ENCODE data around the gene NKAIN2. TPM values are rescaled to one million over a fixed set of nuclear protein-coding genes. Genes with fewer than 3 reads are reported as not detected.

NKAIN2 gene
- polyA plus RNA-seq, 3 donors: 14.5 to 20.0 (median 18.8) TPM

GRCh38 chr6:124738482-124738881 is 934.8 kb downstream of the NKAIN2 start:
- no peak for DNase-seq (ENCODE audit: extremely low read depth in 1 of 11, low read depth in 9 of 11, low spot score in 4 of 11)

- no peak for DNase-seq (ENCODE audit: extremely low read depth in 1 of 11, low read depth in 9 of 11, low spot score in 4 of 11)
Measured at GRCh38 chr6:124741341-124741740, 937.7 kb downstream of the NKAIN2 start.

GRCh38 chr6:124742971-124743370 is 939.3 kb downstream of the NKAIN2 start:
- DNase-seq (ENCODE audit: extremely low read depth in 1 of 11, low read depth in 9 of 11, low spot score in 4 of 11): no peak

GRCh38 chr6:124743420-124743819 is 939.8 kb downstream of the NKAIN2 start:
- no peak for DNase-seq (ENCODE audit: extremely low read depth in 1 of 11, low read depth in 9 of 11, low spot score in 4 of 11)

- DNase-seq (ENCODE audit: extremely low read depth in 1 of 11, low read depth in 9 of 11, low spot score in 4 of 11): no peak
Measured at GRCh38 chr6:124747349-124747748, 943.7 kb downstream of the NKAIN2 start.

GRCh38 chr6:124748778-124749177 is 945.1 kb downstream of the NKAIN2 start:
- peak in 1 of 11 donors; percentile 42 for DNase-seq (ENCODE audit: extremely low read depth in 1 of 11, low read depth in 9 of 11, low spot score in 4 of 11)

- DNase-seq (ENCODE audit: extremely low read depth in 1 of 11, low read depth in 9 of 11, low spot score in 4 of 11): no peak
Measured at GRCh38 chr6:124753001-124753400, 949.3 kb downstream of the NKAIN2 start.

GRCh38 chr6:124753562-124754105 is 950.0 kb downstream of the NKAIN2 start:
- DNase-seq (ENCODE audit: extremely low read depth in 1 of 11, low read depth in 9 of 11, low spot score in 4 of 11): peak in 3 of 11 donors; percentile 53 to 60 (median 57)

GRCh38 chr6:124755321-124755720 is 951.7 kb downstream of the NKAIN2 start:
- DNase-seq (ENCODE audit: extremely low read depth in 1 of 11, low read depth in 9 of 11, low spot score in 4 of 11): no peak

GRCh38 chr6:124757560-124757959 is 953.9 kb downstream of the NKAIN2 start:
- peak in 1 of 11 donors; percentile 28 for DNase-seq (ENCODE audit: extremely low read depth in 1 of 11, low read depth in 9 of 11, low spot score in 4 of 11)

GRCh38 chr6:124758663-124759062 is 955.0 kb downstream of the NKAIN2 start:
- no peak for DNase-seq (ENCODE audit: extremely low read depth in 1 of 11, low read depth in 9 of 11, low spot score in 4 of 11)

GRCh38 chr6:124765280-124765679 is 961.6 kb downstream of the NKAIN2 start:
- no peak for DNase-seq (ENCODE audit: extremely low read depth in 1 of 11, low read depth in 9 of 11, low spot score in 4 of 11)

- DNase-seq (ENCODE audit: extremely low read depth in 1 of 11, low read depth in 9 of 11, low spot score in 4 of 11): no peak
Measured at GRCh38 chr6:124768224-124768623, 964.6 kb downstream of the NKAIN2 start.

GRCh38 chr6:124769811-124770544 is 966.3 kb downstream of the NKAIN2 start:
- no peak for DNase-seq (ENCODE audit: extremely low read depth in 1 of 11, low read depth in 9 of 11, low spot score in 4 of 11)

- DNase-seq (ENCODE audit: extremely low read depth in 1 of 11, low read depth in 9 of 11, low spot score in 4 of 11): no peak
Measured at GRCh38 chr6:124770784-124771183, 967.1 kb downstream of the NKAIN2 start.

- DNase-seq (ENCODE audit: extremely low read depth in 1 of 11, low read depth in 9 of 11, low spot score in 4 of 11): peak in 1 of 11 donors; percentile 41
Measured at GRCh38 chr6:124772733-124773319, 969.2 kb downstream of the NKAIN2 start.

- no peak for DNase-seq (ENCODE audit: extremely low read depth in 1 of 11, low read depth in 9 of 11, low spot score in 4 of 11)
Measured at GRCh38 chr6:124775121-124775520, 971.5 kb downstream of the NKAIN2 start.

GRCh38 chr6:124777863-124778262 is 974.2 kb downstream of the NKAIN2 start:
- DNase-seq (ENCODE audit: extremely low read depth in 1 of 11, low read depth in 9 of 11, low spot score in 4 of 11): no peak

- DNase-seq (ENCODE audit: extremely low read depth in 1 of 11, low read depth in 9 of 11, low spot score in 4 of 11): no peak
Measured at GRCh38 chr6:124780623-124781022, 977.0 kb downstream of the NKAIN2 start.

- no peak for DNase-seq (ENCODE audit: extremely low read depth in 1 of 11, low read depth in 9 of 11, low spot score in 4 of 11)
Measured at GRCh38 chr6:124783344-124783743, 979.7 kb downstream of the NKAIN2 start.
